ENCODE data around the gene NDUFS8. TPM values are rescaled to one million over a fixed set of nuclear protein-coding genes. Genes with fewer than 3 reads are reported as not detected.

The NDUFS8 gene
- total RNA-seq, 1 experiment from 2014 or later: 221 TPM

DNA sequence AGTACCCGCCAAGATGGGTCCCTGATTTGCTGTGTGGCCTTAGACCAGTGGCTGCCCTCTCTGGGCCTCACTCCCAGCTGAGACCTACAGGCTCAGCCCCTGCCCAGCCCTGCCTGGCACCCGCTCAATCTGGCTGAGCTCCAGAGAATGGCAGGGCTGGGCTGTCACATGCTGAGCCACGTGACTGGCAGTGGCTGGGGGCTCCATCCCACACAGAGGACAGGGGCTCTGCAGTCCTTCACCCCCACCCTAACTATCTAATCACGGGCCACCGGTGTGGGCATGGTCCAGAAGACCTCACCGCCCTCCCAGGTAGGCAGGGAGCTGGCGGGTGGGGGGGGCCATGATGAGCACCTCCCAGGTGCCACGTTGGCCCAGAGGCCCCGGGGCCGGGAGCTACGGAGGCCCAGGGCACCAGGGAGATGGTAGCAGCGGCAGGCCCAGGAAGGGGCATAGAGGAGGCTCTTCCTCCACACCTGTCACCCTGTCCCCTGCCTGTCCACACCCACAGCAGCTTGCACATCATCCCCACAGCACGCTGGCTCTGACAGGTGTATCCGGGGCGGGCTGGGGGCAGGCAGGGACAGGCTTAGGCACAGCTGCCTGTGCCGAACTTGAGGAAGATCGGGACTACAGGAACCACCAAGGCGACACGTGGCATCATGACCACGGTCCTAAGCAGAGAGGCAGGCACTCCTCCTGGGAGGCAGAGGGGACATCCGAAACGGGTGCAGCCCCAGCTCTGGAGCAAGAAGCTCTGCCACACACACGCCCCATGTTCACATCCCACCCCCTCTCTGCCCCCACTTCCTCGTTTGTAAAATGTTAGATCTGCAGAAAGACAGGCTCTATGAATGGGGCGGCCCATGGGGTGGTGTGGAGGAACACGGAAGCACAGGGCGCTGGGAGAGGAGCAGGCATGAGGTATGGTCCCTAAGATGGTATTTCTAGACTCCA lies 21.8 kb upstream of the NDUFS8 start:
- Mint-ChIP-seq H3K36me3 (no peaks in the 10 kb centered on the region), H3K27me3 (ENCODE audit: low read depth) (no peaks in the 10 kb centered on the region; the same call in 1 of the 2 replicates), H3K9me3 (no peaks in the 10 kb centered on the region), H3K4me3 (no peak overlapping the region), H3K27ac (no peak overlapping the region), H3K4me1 (peaks cover 31% of the 10 kb centered on the region)
- ChIA-PET CTCF (interaction anchor here (1.2 to 2.7 kb wide), 5 partner anchors 13 to 41 kb away, joined by 3 to 12 read pairs (median 3); no protein-coding TSS in a partner anchor), POLR2A (no interaction called here)
- no peak for DNase-seq (ENCODE audit: low spot score)
- no peak for ATAC-seq
- TF ChIP-seq ZNF423 (CRISPR knock-in tag; IDR thresholded peaks at IDR 0.05) (no peak), ETV6 (CRISPR knock-in tag; IDR thresholded peaks at IDR 0.05) (no peak)

- H3K4me3 Mint-ChIP-seq: no peak overlapping the region
- H3K27ac Mint-ChIP-seq: no peak overlapping the region
- no peaks in the 10 kb centered on the region for H3K9me3 Mint-ChIP-seq
- ChIA-PET CTCF (interaction anchor here (0.7 to 2.7 kb wide), 11 partner anchors 10 to 199 kb away, joined by 3 to 12 read pairs (median 4); partner anchors contain the start of gene TCIRG1), POLR2A (no interaction called here)
- no peak for DNase-seq (ENCODE audit: low spot score)
- TF ChIP-seq NR3C1 (CRISPR knock-in tag; conservative IDR thresholded peaks at IDR 0.05; ENCODE audit: low read depth): no peak
- no peak for TF ChIP-seq SOX15 (CRISPR knock-in tag; IDR thresholded peaks at IDR 0.05)
- TF ChIP-seq SMAD3 (CRISPR knock-in tag; IDR thresholded peaks at IDR 0.05; ENCODE audit: borderline replicate concordance): no peak
- TF ChIP-seq, protein P1, sequence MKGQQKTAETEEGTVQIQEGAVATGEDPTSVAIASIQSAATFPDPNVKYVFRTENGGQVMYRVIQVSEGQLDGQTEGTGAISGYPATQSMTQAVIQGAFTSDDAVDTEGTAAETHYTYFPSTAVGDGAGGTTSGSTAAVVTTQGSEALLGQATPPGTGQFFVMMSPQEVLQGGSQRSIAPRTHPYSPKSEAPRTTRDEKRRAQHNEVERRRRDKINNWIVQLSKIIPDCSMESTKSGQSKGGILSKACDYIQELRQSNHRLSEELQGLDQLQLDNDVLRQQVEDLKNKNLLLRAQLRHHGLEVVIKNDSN (CRISPR knock-in tag; IDR thresholded peaks at IDR 0.05): no peak
- no peak for TF ChIP-seq GRHL2 (CRISPR knock-in tag; IDR thresholded peaks at IDR 0.05; ENCODE audit: insufficient replicate concordance, severe bottlenecking)
- TF ChIP-seq, protein P2, sequence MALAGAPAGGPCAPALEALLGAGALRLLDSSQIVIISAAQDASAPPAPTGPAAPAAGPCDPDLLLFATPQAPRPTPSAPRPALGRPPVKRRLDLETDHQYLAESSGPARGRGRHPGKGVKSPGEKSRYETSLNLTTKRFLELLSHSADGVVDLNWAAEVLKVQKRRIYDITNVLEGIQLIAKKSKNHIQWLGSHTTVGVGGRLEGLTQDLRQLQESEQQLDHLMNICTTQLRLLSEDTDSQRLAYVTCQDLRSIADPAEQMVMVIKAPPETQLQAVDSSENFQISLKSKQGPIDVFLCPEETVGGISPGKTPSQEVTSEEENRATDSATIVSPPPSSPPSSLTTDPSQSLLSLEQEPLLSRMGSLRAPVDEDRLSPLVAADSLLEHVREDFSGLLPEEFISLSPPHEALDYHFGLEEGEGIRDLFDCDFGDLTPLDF (CRISPR knock-in tag; IDR thresholded peaks at IDR 0.05): no peak
- TF ChIP-seq ZNF425 (CRISPR knock-in tag; conservative IDR thresholded peaks at IDR 0.05): no peak
- TF ChIP-seq, protein P3, sequence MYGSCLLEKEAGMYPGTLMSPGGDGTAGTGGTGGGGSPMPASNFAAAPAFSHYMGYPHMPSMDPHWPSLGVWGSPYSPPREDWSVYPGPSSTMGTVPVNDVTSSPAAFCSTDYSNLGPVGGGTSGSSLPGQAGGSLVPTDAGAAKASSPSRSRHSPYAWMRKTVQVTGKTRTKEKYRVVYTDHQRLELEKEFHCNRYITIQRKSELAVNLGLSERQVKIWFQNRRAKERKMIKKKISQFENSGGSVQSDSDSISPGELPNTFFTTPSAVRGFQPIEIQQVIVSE (CRISPR knock-in tag; IDR thresholded peaks at IDR 0.05; ENCODE audit: borderline replicate concordance): no peak
- TF ChIP-seq ATF3 (CRISPR knock-in tag; conservative IDR thresholded peaks at IDR 0.05): no peak
- no peak for TF ChIP-seq ZNF138 (CRISPR knock-in tag; conservative IDR thresholded peaks at IDR 0.05)
- no peak for TF ChIP-seq ZSCAN18 (CRISPR knock-in tag; IDR thresholded peaks at IDR 0.05)
- no peak for TF ChIP-seq ZNF317 (CRISPR knock-in tag; IDR thresholded peaks at IDR 0.05; ENCODE audit: borderline replicate concordance, low read depth)
- TF ChIP-seq FOXP4 (CRISPR knock-in tag; IDR thresholded peaks at IDR 0.05): no peak
- no peaks in the 10 kb centered on the region; the same call in 1 of the 2 replicates for H3K27me3 Mint-ChIP-seq (ENCODE audit: low read depth)
- H3K4me1 Mint-ChIP-seq: peaks cover 26% of the 10 kb centered on the region
- ATAC-seq: no peak
- no peaks in the 10 kb centered on the region for H3K36me3 Mint-ChIP-seq
These were observed 20.9 kb upstream of the NDUFS8 start for GRCh38 chr11:68009391-68010089.

Measured in WTC11 (cell line).